Putamen (tissue), 1 donor: ENCODE measurements around the gene GMDS.
"Not testable (repeated sequence)": the region's sequence is repeated elsewhere in the genome, so short reads cannot be mapped to it uniquely, and the experiment has no call there.

Source experiments
- DNase-seq: peaks from one replicate; pipeline ENCODE4 v3.0.0-alpha.2; 2016; ENCODE audit warnings: low spot score

GMDS gene

GRCh38 chr6:1858196-1858595 lies 387.2 kb downstream of the GMDS start:
- DNase-seq, result no peak

GRCh38 chr6:1856381-1856780 lies 389.0 kb downstream of the GMDS start:
- DNase-seq, result no peak

GRCh38 chr6:1855890-1856289 lies 389.5 kb downstream of the GMDS start:
- DNase-seq, result no peak

- no peak for DNase-seq
Observed at GRCh38 chr6:1854296-1854695, 391.1 kb downstream of the GMDS start.

GRCh38 chr6:1853761-1854160 lies 391.6 kb downstream of the GMDS start:
- no peak for DNase-seq

- no peak for DNase-seq
Observed at GRCh38 chr6:1851681-1852456, 393.5 kb downstream of the GMDS start.

- no peak for DNase-seq
Observed at GRCh38 chr6:1850840-1851157, 394.6 kb downstream of the GMDS start.

- no peak for DNase-seq
Observed at GRCh38 chr6:1850121-1850839, 395.1 kb downstream of the GMDS start.

- no peak for DNase-seq
Observed at GRCh38 chr6:1849691-1850090, 395.7 kb downstream of the GMDS start.

GRCh38 chr6:1848752-1849151 lies 396.7 kb downstream of the GMDS start:
- DNase-seq, result no peak

GRCh38 chr6:1846611-1847010 lies 398.8 kb downstream of the GMDS start:
- no peak for DNase-seq

GRCh38 chr6:1845543-1845942 lies 399.9 kb downstream of the GMDS start:
- DNase-seq, result not testable (repeated sequence)

- DNase-seq, result no peak
Observed at GRCh38 chr6:1842334-1842733, 403.1 kb downstream of the GMDS start.

GRCh38 chr6:1841136-1841535 lies 404.3 kb downstream of the GMDS start:
- no peak for DNase-seq

- DNase-seq, result no peak
Observed at GRCh38 chr6:1840491-1841121, 404.8 kb downstream of the GMDS start.

- DNase-seq, result no peak
Observed at GRCh38 chr6:1839361-1839760, 406.0 kb downstream of the GMDS start.

GRCh38 chr6:1838604-1839213 lies 406.7 kb downstream of the GMDS start:
- no peak for DNase-seq

- no peak for DNase-seq
Observed at GRCh38 chr6:1837826-1838225, 407.6 kb downstream of the GMDS start.

- no peak for DNase-seq
Observed at GRCh38 chr6:1836690-1837089, 408.7 kb downstream of the GMDS start.

GRCh38 chr6:1834646-1835516 lies 410.5 kb downstream of the GMDS start:
- DNase-seq, result no peak

GRCh38 chr6:1834207-1834606 lies 411.2 kb downstream of the GMDS start:
- DNase-seq, result no peak
